Thyroid gland (tissue), 4 donors: Measurements from ENCODE around the gene PCDH1.

Experiments used
- CTCF ChIP-seq, 6 experiments: fragments of 200-600 bp in 3 of 6; fragments of 450-650 bp in 3 of 6; sonication (generic) in 3 of 6; IDR thresholded peaks; one replicate each; pipeline ENCODE4 v1.5.1; 2016 to 2019; ENCODE audit warnings: antibody characterized with exemption in 6 of 6, mild to moderate bottlenecking in 2 of 6, inconsistent platforms in 1 of 6, moderate library complexity in 1 of 6
- POLR2A ChIP-seq, 2 donors: fragments of 450-650 bp; IDR thresholded peaks; one replicate each; pipeline ENCODE4 v1.6.1; 2017; ENCODE audit warnings: antibody characterized with exemption in 2 of 2, mild to moderate bottlenecking in 2 of 2, moderate library complexity in 1 of 2

GRCh38 chr5:141811287-141812155, 66.7 kb downstream of the PCDH1 start:
- TF ChIP-seq CTCF (IDR thresholded peaks at IDR 0.05) (peak in 4 of 6 experiments; percentile 29 to 57 (median 40)), POLR2A (IDR thresholded peaks at IDR 0.05) (no peak)
